Panc1 (cell line): ENCODE measurements around the gene DIDO1. TPM values are rescaled to one million over a fixed set of nuclear protein-coding genes. Genes with fewer than 3 reads are reported as not detected.

Experiments used
- ATAC-seq: fragments of 200-7000 bp; cut with Tn5 transposase; 2 replicates; pipeline ENCODE4 v1.9.1; 2020; ENCODE audit warnings: mild to moderate bottlenecking, moderate library complexity
- BruUV-seq: library from RNA; stranded (reverse); fragments of 400-500 nt; replicated peaks from 2 replicates; lab custom pipeline; 2021; lab: Mats Ljungman, UMichigan
- CTCF ChIA-PET: fragments of 300-600 bp; sonication (Branson Sonifier 250); formaldehyde crosslinking; loops from one replicate; lab custom pipeline; 2022; ENCODE audit warnings: antibody characterized with exemption; lab: Charles Lee
- POLR2A ChIA-PET: fragments of 300-600 bp; sonication (Branson Sonifier 250); formaldehyde crosslinking; loops from one replicate; lab custom pipeline; 2022; ENCODE audit warnings: antibody characterized with exemption; lab: Charles Lee
- DNase-seq: peaks from one replicate; pipeline ENCODE4 v3.0.0-alpha.2; 2010; ENCODE audit warnings: low read depth, low spot score
- H3K27ac ChIP-seq: 2 replicates; pipeline ENCODE4 v1.5.1; 2011; ENCODE audit warnings: mild to moderate bottlenecking, low read length, inconsistent platforms
- H3K27me3 ChIP-seq: fragments of 200-500 bp; sonication (Bioruptor generic); 2 replicates; pipeline ENCODE4 v1.6.0; 2014; ENCODE audit warnings: low read length, inconsistent platforms; ENCODE audit not compliant: control insufficient read depth, insufficient read depth
- H3K36me3 ChIP-seq: fragments of 200-500 bp; sonication (Bioruptor generic); 2 replicates; pipeline ENCODE4 v1.5.1; 2014; ENCODE audit warnings: inconsistent platforms, mild to moderate bottlenecking, low read length, moderate library complexity; ENCODE audit not compliant: control insufficient read depth, insufficient read depth
- H3K4me1 ChIP-seq: 2 replicates; pipeline ENCODE4 v1.5.1; 2011; ENCODE audit warnings: inconsistent platforms, mild to moderate bottlenecking, low read length, moderate library complexity; ENCODE audit not compliant: control insufficient read depth, insufficient read depth
- H3K4me3 ChIP-seq, 2 experiments: 2 replicates each; pipeline ENCODE4 v1.5.1; 2011 to 2012; ENCODE audit warnings: low read depth in 2 of 2, low read length in 2 of 2, mild to moderate bottlenecking in 2 of 2, inconsistent platforms in 1 of 2, moderate library complexity in 1 of 2
- H3K9me3 ChIP-seq: fragments of 200-500 bp; sonication (Bioruptor generic); 2 replicates; pipeline ENCODE4 v1.5.1; 2014; ENCODE audit warnings: low read depth, mild to moderate bottlenecking, inconsistent platforms, low read length, moderate library complexity; ENCODE audit not compliant: control insufficient read depth, insufficient read depth
- CTCF ChIP-seq: fragments of 450-650 bp; IDR thresholded peaks from 2 replicates; pipeline ENCODE4 v1.5.1; 2017; ENCODE audit warnings: mild to moderate bottlenecking
- POLR2AphosphoS5 ChIP-seq: IDR thresholded peaks from 2 replicates; pipeline ENCODE4 v1.6.1; 2012; ENCODE audit warnings: mild to moderate bottlenecking, low read depth, low read length, moderate library complexity
- REST ChIP-seq, 2 experiments: IDR thresholded peaks; 2 replicates each; pipeline ENCODE4 v1.6.1; 2011 to 2012; ENCODE audit warnings: low read depth in 2 of 2, control low read depth in 1 of 2, low read length in 1 of 2, mild to moderate bottlenecking in 1 of 2, moderate library complexity in 1 of 2; ENCODE audit not compliant: insufficient read depth in 1 of 2
- SIN3A ChIP-seq: IDR thresholded peaks from 2 replicates; pipeline ENCODE4 v1.6.1; 2012; ENCODE audit warnings: low read depth, mild to moderate bottlenecking, low read length, moderate library complexity, borderline replicate concordance; ENCODE audit not compliant: insufficient read depth
- TCF7L2 ChIP-seq: IDR thresholded peaks from 2 replicates; pipeline ENCODE4 v1.6.1; 2011; ENCODE audit warnings: mild to moderate bottlenecking, low read depth, low read length, inconsistent platforms
- in situ Hi-C: cut with HindIII; loops from 2 replicates; pipeline ENCODE4 v1.10.0; 2016; ENCODE audit warnings: low sequenced_read_pairs, low pct_unique_long_range_greater_than_20kb
- intact Hi-C: fragments of 100-400 bp; cut with micrococcal nuclease; formaldehyde crosslinking; loops from one replicate; pipeline ENCODE4 v1.10.0; 2022; ENCODE audit not compliant: unreplicated experiment
- total RNA-seq: library from RNA; stranded (reverse); gene quantifications from one replicate; pipeline ENCODE4 v1.2.1, GENCODE V29; 2021; ENCODE audit not compliant: unreplicated experiment

The DIDO1 gene
- total RNA-seq, 1 experiment from 2014 or later = 57.3 TPM

GRCh38 chr20:62965363-62965771 lies 39.1 kb upstream of the DIDO1 start:
- H3K36me3 ChIP-seq = no peaks in the 10 kb centered on the region
- ChIA-PET POLR2A (no interaction called here), CTCF (interaction anchor here (0.6 kb wide), 1 partner anchor 259 kb away, joined by 3 read pairs; no protein-coding TSS in a partner anchor)
- no peak overlapping the region for H3K4me3 ChIP-seq
- no peaks in the 10 kb centered on the region for H3K4me1 ChIP-seq
- no peaks in the 10 kb centered on the region for H3K9me3 ChIP-seq
- ATAC-seq (no peak), DNase-seq (no peak)
- H3K27me3 ChIP-seq = no peaks in the 10 kb centered on the region
- intact Hi-C loops (no loop called here), in situ Hi-C loops (no loop called here)
- BruUV-seq = no TSS peak
- TF ChIP-seq SIN3A (no peak), POLR2AphosphoS5 (no peak), CTCF (no peak), REST (IDR thresholded peaks at IDR 0.05; ENCODE audit: insufficient read depth in 1 of 2, low read depth in 2 of 2, low read length in 1 of 2) (no peak)
- no peak overlapping the region for H3K27ac ChIP-seq

- in situ Hi-C loops = no loop called here
- no peak for ATAC-seq
These were observed 38.4 kb upstream of the DIDO1 start for GRCh38 chr20:62964700-62965099.

More at GRCh38 chr20:62964700-62965099, 38.4 kb upstream of the DIDO1 start:
- TF ChIP-seq TCF7L2 (no peak), REST (IDR thresholded peaks at IDR 0.05; ENCODE audit: insufficient read depth in 1 of 2, low read depth in 2 of 2, low read length in 1 of 2) (no peak), SIN3A (no peak), POLR2AphosphoS5 (no peak), CTCF (no peak)
- no peaks in the 10 kb centered on the region; the same call in 1 of the 2 replicates for H3K4me1 ChIP-seq
- no peaks in the 10 kb centered on the region for H3K36me3 ChIP-seq
- H3K27me3 ChIP-seq = no peaks in the 10 kb centered on the region
- CTCF ChIA-PET = no interaction called here
- no peak for DNase-seq
- no TSS peak for BruUV-seq
- no peak overlapping the region for H3K4me3 ChIP-seq
- H3K9me3 ChIP-seq = no peaks in the 10 kb centered on the region
- no peak overlapping the region for H3K27ac ChIP-seq
- intact Hi-C loops = no loop called here
- POLR2A ChIA-PET = no interaction called here
